ENCODE data around the gene CAMTA1. TPM values are rescaled to one million over a fixed set of nuclear protein-coding genes. Genes with fewer than 3 reads are reported as not detected.

Gene CAMTA1
- polyA plus RNA-seq, 1 experiment: 64.9 TPM

- peaks cover 4% of the 10 kb centered on the region; the same call in 1 of the 2 replicates for H3K9me3 ChIP-seq (ENCODE audit: control insufficient read depth, insufficient read depth, low read length)
- CTCF ChIA-PET: no interaction called here
- POLR2A ChIA-PET: no interaction called here
- no peak for DNase-seq (ENCODE audit: low read depth, low spot score)
- no peaks in the 10 kb centered on the region for H3K27me3 ChIP-seq (ENCODE audit: control insufficient read depth, insufficient read depth, low read length)
- H3K4me3 ChIP-seq (ENCODE audit: low read depth, low read length): no peak overlapping the region
- H3K27ac ChIP-seq (ENCODE audit: low read depth, low read length): no peak overlapping the region
- TF ChIP-seq CTCF (IDR thresholded peaks at IDR 0.05; ENCODE audit: low read depth, low read length): no peak
Observed at GRCh38 chr1:7436056-7437005, 651.1 kb downstream of the CAMTA1 start.

GRCh38 chr1:7437036-7437435, 651.8 kb downstream of the CAMTA1 start:
- H3K27me3 ChIP-seq (ENCODE audit: control insufficient read depth, insufficient read depth, low read length): no peaks in the 10 kb centered on the region
- no peak overlapping the region for H3K27ac ChIP-seq (ENCODE audit: low read depth, low read length)
- H3K4me3 ChIP-seq (ENCODE audit: low read depth, low read length): no peak overlapping the region
- peaks cover 4% of the 10 kb centered on the region; the same call in 1 of the 2 replicates for H3K9me3 ChIP-seq (ENCODE audit: control insufficient read depth, insufficient read depth, low read length)
- no peak for TF ChIP-seq CTCF (IDR thresholded peaks at IDR 0.05; ENCODE audit: low read depth, low read length)
- POLR2A ChIA-PET: no interaction called here
- CTCF ChIA-PET: no interaction called here
- no peak for DNase-seq (ENCODE audit: low read depth, low spot score)

GRCh38 chr1:7437608-7438395, 652.5 kb downstream of the CAMTA1 start:
- H3K4me3 ChIP-seq (ENCODE audit: low read depth, low read length): no peak overlapping the region
- no peak for DNase-seq (ENCODE audit: low read depth, low spot score)
- peaks cover 4% of the 10 kb centered on the region; the same call in 1 of the 2 replicates for H3K9me3 ChIP-seq (ENCODE audit: control insufficient read depth, insufficient read depth, low read length)
- H3K27ac ChIP-seq (ENCODE audit: low read depth, low read length): no peak overlapping the region
- ChIA-PET POLR2A (no interaction called here), CTCF (no interaction called here)
- no peak for TF ChIP-seq CTCF (IDR thresholded peaks at IDR 0.05; ENCODE audit: low read depth, low read length)
- no peaks in the 10 kb centered on the region for H3K27me3 ChIP-seq (ENCODE audit: control insufficient read depth, insufficient read depth, low read length)

GRCh38 chr1:7438396-7438785, 653.1 kb downstream of the CAMTA1 start:
- H3K9me3 ChIP-seq (ENCODE audit: control insufficient read depth, insufficient read depth, low read length): peaks cover 4% of the 10 kb centered on the region; the same call in 1 of the 2 replicates
- CTCF ChIA-PET: no interaction called here
- DNase-seq (ENCODE audit: low read depth, low spot score): no peak
- POLR2A ChIA-PET: no interaction called here
- no peak overlapping the region for H3K4me3 ChIP-seq (ENCODE audit: low read depth, low read length)
- H3K27ac ChIP-seq (ENCODE audit: low read depth, low read length): no peak overlapping the region
- TF ChIP-seq CTCF (IDR thresholded peaks at IDR 0.05; ENCODE audit: low read depth, low read length): no peak
- H3K27me3 ChIP-seq (ENCODE audit: control insufficient read depth, insufficient read depth, low read length): no peaks in the 10 kb centered on the region
